ENCODE results near the gene ZNF90. TPM values are rescaled to one million over a fixed set of nuclear protein-coding genes. Genes with fewer than 3 reads are reported as not detected.
A peak's percentile ranks its signal among the peaks of the same experiment; 100 is the strongest.
"Not testable (repeated sequence)": the region's sequence is repeated elsewhere in the genome, so short reads cannot be mapped to it uniquely, and the experiment has no call there.

The ZNF90 gene
- total and polyA plus RNA-seq, 12 donors: 0.26 to 3.8 (median 1.3) TPM

DNA sequence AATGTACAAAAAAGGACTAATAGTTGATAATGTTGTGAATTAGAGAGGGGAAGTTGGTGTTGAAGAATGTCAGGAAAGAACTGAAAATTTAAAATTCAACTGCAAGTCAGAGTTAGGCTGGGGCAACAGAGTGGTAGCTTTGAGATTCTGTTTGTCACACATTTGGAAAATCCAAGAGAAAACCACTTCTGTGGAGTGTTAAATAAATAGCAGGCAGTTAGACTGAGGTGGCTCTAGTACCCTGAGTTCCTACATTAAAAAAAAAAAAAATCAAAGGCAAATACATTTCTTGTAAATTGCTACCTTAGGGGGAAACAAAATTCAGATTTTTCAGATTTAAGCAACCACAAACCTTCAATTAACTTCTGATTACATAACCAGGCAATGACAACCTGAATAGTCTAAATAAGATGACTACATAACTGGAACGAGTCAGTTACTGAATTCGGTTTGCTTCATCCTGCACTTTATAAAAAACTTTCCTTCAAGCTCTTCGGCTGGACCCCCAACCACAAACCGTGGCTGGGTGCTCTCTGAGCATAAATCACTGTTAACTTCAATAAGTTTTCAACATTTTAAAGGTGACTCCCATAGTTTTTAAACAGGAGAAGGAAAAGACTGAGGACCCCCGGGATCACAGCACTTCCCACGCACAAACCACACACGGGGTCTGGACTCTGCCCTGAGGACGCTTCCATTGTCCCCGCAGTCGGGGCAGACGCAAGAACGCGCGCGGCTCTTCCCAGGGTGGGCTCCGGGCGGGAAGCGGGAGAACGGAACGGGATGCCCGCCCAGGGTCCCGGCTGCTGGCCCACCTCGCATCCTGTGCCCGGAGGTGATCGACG is 39.2 kb upstream of the ZNF90 start:
- TF ChIP-seq POLR2A (IDR thresholded peaks at IDR 0.05): no peak
- TF ChIP-seq, protein P1, sequence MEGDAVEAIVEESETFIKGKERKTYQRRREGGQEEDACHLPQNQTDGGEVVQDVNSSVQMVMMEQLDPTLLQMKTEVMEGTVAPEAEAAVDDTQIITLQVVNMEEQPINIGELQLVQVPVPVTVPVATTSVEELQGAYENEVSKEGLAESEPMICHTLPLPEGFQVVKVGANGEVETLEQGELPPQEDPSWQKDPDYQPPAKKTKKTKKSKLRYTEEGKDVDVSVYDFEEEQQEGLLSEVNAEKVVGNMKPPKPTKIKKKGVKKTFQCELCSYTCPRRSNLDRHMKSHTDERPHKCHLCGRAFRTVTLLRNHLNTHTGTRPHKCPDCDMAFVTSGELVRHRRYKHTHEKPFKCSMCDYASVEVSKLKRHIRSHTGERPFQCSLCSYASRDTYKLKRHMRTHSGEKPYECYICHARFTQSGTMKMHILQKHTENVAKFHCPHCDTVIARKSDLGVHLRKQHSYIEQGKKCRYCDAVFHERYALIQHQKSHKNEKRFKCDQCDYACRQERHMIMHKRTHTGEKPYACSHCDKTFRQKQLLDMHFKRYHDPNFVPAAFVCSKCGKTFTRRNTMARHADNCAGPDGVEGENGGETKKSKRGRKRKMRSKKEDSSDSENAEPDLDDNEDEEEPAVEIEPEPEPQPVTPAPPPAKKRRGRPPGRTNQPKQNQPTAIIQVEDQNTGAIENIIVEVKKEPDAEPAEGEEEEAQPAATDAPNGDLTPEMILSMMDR (IDR thresholded peaks at IDR 0.05): no peak
- Histone ChIP-seq H3K4me3 (peak overlapping the region; percentile 63 to 99 (median 77)), H3K36me3 (replicated peaks in 1 of 2) (no peaks in the 10 kb centered on the region), H3K27ac (peak overlapping the region in 3 of 5 donors; percentile 19 to 76 (median 64)), H3K27me3 (no peaks in the 10 kb centered on the region), H3K9me3 (replicated peaks in 1 of 3) (no peaks in the 10 kb centered on the region), H3K4me1 (replicated peaks in 1 of 2) (peaks cover 0 to 8% of the 10 kb centered on the region in 2 donors)
- 0 to 1% (median 0%) methylated on average over 6 to 26 of the region's 26 CpGs for WGBS, 4 donors
- intact Hi-C loops (cut with DNase I): no loop called here
- no peak for DNase-seq

DNA sequence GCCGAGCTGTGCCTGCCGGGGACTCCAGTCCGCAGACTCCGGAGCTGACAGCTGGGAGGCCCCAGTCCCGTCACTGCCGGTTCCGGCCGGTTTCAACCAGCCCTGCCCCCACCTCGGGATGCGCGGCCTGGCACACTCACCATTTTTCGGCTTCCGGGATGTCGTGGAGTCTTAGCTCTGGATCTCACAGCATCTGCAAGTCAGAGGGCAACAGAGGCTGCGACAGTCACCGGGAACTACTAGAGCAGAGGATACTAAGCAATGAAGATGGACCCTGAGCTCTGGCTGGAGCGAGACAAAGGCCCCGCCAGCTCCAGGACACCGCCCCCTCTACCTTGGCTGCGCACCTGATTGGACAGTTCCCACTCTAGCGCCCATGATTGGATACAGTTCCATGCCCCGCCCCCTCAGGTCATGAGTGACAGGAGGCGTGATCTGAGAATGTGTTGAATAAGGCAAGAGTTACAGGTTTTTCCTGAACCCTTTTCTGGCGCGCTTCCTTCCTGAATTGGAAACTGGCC is 38.5 kb upstream of the ZNF90 start, which contains the start of gene ZNF682:
ZNF682 (minus strand) TSS at position 303 of the 521 bp plus-strand sequence; CDS start at position 143, 160 bp downstream.
- intact Hi-C loops (cut with DNase I): no loop called here

DNA sequence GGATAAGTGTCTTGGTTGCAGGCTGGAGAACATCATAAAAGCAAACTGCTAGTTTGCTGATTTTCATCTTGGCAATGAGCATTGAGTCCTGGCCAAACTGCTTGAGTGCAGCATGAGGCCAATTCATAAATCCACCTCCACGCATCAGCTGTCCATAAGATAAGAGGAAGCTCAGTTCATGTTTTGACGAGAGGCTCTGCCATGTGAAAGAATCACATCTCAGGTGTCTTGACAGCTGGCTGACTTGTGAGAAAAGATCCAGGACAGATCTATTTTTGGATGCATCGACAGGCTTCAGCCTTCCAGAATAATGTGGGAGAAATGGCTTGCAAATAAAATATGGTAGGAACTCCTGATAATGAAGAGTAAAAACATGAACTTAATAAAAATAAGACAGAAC is 33.1 kb upstream of the ZNF90 start:
- intact Hi-C loops (cut with DNase I): no loop called here
- Histone ChIP-seq H3K27me3 (no peaks in the 10 kb centered on the region), H3K4me1 (replicated peaks in 1 of 2) (no peaks in the 10 kb centered on the region), H3K9me3 (replicated peaks in 1 of 3) (no peaks in the 10 kb centered on the region), H3K36me3 (replicated peaks in 1 of 2) (no peaks in the 10 kb centered on the region), H3K4me3 (no peak overlapping the region), H3K27ac (no peak overlapping the region)
- 43 to 66% (median 51%) methylated on average over 2 to 3 of the region's 3 CpGs for WGBS, 4 donors
- TF ChIP-seq POLR2A (IDR thresholded peaks at IDR 0.05): no peak
- TF ChIP-seq, protein P1 (IDR thresholded peaks at IDR 0.05): no peak
- no peak for DNase-seq

More for the DNA sequence above, 38.5 kb upstream of the ZNF90 start, which contains the start of gene ZNF682:
- Histone ChIP-seq H3K4me3 (peak within 1 kb of the TSS; percentile 63 to 99 (median 77)), H3K27me3 (no peaks in the 10 kb centered on the region), H3K27ac (peak within 1 kb of the TSS in 4 of 5 donors; percentile 19 to 76 (median 42)), H3K9me3 (replicated peaks in 1 of 3) (no peaks in the 10 kb centered on the region), H3K36me3 (replicated peaks in 1 of 2) (no peaks in the 10 kb centered on the region), H3K4me1 (replicated peaks in 1 of 2) (peaks cover 0 to 8% of the 10 kb centered on the region in 2 donors)
- TF ChIP-seq, protein P1 (IDR thresholded peaks at IDR 0.05): no peak
- peak in 1 of 2 donors; percentile 33 for TF ChIP-seq POLR2A (IDR thresholded peaks at IDR 0.05)
- WGBS, 4 donors: 0% methylated on average over 6 to 25 of the region's 25 CpGs
- peak; percentile 94 to 99 (median 96) for DNase-seq

DNA sequence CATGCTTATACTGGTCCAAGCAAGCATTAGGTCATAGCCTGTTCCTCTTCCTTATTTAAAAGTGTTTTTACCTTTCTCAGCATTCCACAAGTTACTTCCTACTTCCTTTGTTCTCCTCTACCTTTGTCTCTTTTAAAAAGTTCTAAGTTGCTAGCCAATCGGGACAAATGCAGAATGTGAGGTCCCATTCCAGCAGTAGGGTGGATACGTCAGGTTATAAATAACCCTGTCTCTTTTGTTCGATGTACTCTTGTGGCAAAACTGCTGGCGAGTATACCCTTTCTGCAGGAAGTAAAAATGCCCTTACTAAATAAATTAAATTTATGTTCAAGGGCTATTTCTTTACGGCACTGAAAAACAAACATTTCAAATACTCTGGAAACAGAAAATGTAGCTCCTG is 32.1 kb upstream of the ZNF90 start:
- WGBS, 4 donors: 46 to 58% (median 54%) methylated on average over 5 of the region's 5 CpGs

More for the DNA sequence above, 32.1 kb upstream of the ZNF90 start:
- intact Hi-C loops (cut with DNase I); H3K36me3 ChIP-seq (replicated peaks in 1 of 2); H3K27ac ChIP-seq; H3K9me3 ChIP-seq (replicated peaks in 1 of 3); H3K4me1 ChIP-seq (replicated peaks in 1 of 2); DNase-seq; H3K27me3 ChIP-seq; H3K4me3 ChIP-seq: not testable (repeated sequence)

All from adrenal gland (tissue), 12 donors.